HG03571 (cell line): ENCODE results near the gene MAGEA12.
"Not testable (repeated sequence)": the region's sequence is repeated elsewhere in the genome, so short reads cannot be mapped to it uniquely, and the experiment has no call there.

Source experiments
- ATAC-seq: cut with Tn5 transposase; IDR thresholded peaks from one replicate; pipeline ENCODE4 v1.9.1; 2021; ENCODE audit not compliant: unreplicated experiment

MAGEA12 gene

DNA sequence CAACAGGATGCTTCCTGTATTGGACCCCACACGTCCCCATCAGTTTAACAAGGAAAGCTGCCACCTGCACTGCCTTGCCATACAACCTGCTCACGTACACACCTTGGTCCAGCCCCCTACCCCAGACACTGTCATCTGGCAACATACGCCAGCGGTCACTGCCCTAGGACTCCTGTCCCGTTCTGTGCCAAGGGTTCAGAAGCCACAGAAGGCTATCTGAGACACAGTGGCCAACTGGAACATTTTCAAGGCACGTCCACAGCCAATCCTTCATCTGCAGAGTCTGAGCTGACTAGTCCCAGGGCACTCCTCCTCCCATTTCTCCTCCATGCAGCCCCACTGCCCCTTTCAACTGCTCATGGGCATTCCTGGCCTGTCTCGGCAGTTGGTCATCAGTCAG, 28.0 kb downstream of the MAGEA12 start:
- ATAC-seq: not testable (repeated sequence)

- ATAC-seq: not testable (repeated sequence)
Measured at GRCh38 chrX:152766562-152766961, 33.0 kb downstream of the MAGEA12 start.

GRCh38 chrX:152769549-152770289, 36.2 kb downstream of the MAGEA12 start, which contains the start of gene MAGEA6:
MAGEA6 (minus strand) TSS chrX:152769689; CDS start chrX:152767650, 2,039 bp downstream.
- ATAC-seq: not testable (repeated sequence)

- ATAC-seq: not testable (repeated sequence)
Measured at GRCh38 chrX:152787062-152787461, 53.5 kb downstream of the MAGEA12 start.
